ENCODE data around the gene TRIM64C. TPM values are rescaled to one million over a fixed set of nuclear protein-coding genes. Genes with fewer than 3 reads are reported as not detected.

Gene TRIM64C
- not detected in 2 replicates for total RNA-seq

GRCh38 chr11:49059012-49059411 lies at the start of gene TRIM64C:
TSS of gene TRIM64C (minus strand) at chr11:49059112. CDS start at chr11:49059112, 0 bp downstream.

GRCh38 chr11:49028523-49028922 lies 30.4 kb downstream of the TRIM64C start, which contains the start of gene TRIM49B:
TSS of gene TRIM49B (plus strand) at chr11:49028823. CDS start at chr11:49031600, 2,777 bp downstream.

Small RNAs within 50 kb of the gene (small RNA-seq; reads per million reads assigned to genes)
- gene AC084851.1, result not detected

Other genes starting within 250 kb of the TRIM64C start
- not detected in 2 replicates for gene TRIM51G, start 75.2 kb downstream of the TRIM64C start, total RNA-seq
- not detected in 2 replicates for gene TRIM49B, start 30.3 kb downstream of the TRIM64C start, total RNA-seq
- gene FOLH1, start 149.5 kb upstream of the TRIM64C start, total RNA-seq, result 0.40 and 4.2 TPM in 2 replicates